Right hindlimb (tissue), 1 donor: ENCODE data around the gene BBS10.
"Not testable (repeated sequence)": the region's sequence is repeated elsewhere in the genome, so short reads cannot be mapped to it uniquely, and the experiment has no call there.

Experiments
- DNase-seq: peaks from one replicate; pipeline ENCODE4 v3.0.0-alpha.2; 2018

BBS10 gene

GRCh38 chr12:76329159-76329558, 19.1 kb downstream of the BBS10 start:
- DNase-seq, result no peak

GRCh38 chr12:76319595-76320319, 28.5 kb downstream of the BBS10 start:
- DNase-seq, result not testable (repeated sequence)

GRCh38 chr12:76318773-76319594, 29.2 kb downstream of the BBS10 start:
- no peak for DNase-seq

GRCh38 chr12:76317976-76318375, 30.2 kb downstream of the BBS10 start:
- no peak for DNase-seq

- no peak for DNase-seq
These were observed 31.7 kb downstream of the BBS10 start for GRCh38 chr12:76316468-76316867.

GRCh38 chr12:76313299-76313698, 34.9 kb downstream of the BBS10 start:
- no peak for DNase-seq

- DNase-seq, result no peak
These were observed 35.9 kb downstream of the BBS10 start for GRCh38 chr12:76312315-76312714.

- DNase-seq, result no peak
These were observed 36.4 kb downstream of the BBS10 start for GRCh38 chr12:76311796-76312195.

- DNase-seq, result no peak
These were observed 38.1 kb downstream of the BBS10 start for GRCh38 chr12:76310110-76310509.

GRCh38 chr12:76308866-76309265, 39.3 kb downstream of the BBS10 start:
- DNase-seq, result no peak

- DNase-seq, result no peak
These were observed 41.1 kb downstream of the BBS10 start for GRCh38 chr12:76307083-76307482.

GRCh38 chr12:76303989-76304460, 44.2 kb downstream of the BBS10 start:
- DNase-seq, result no peak

GRCh38 chr12:76303365-76303764, 44.9 kb downstream of the BBS10 start:
- no peak for DNase-seq

GRCh38 chr12:76300297-76300665, 47.9 kb downstream of the BBS10 start:
- DNase-seq, result no peak

GRCh38 chr12:76299536-76300296, 48.5 kb downstream of the BBS10 start:
- DNase-seq, result no peak
